Hepatocyte (in vitro differentiated cells): Measurements from ENCODE around the gene STT3A.

Experiments
- EZH2 ChIP-seq: fragments of 200-600 bp; sonication (generic); IDR thresholded peaks from 2 replicates; pipeline ENCODE4 v1.6.1; 2016; ENCODE audit warnings: antibody characterized with exemption, mild to moderate bottlenecking, borderline replicate concordance
- TF ChIP-seq, protein P1 (sequence below): fragments of 200-600 bp; sonication (generic); IDR thresholded peaks from 2 replicates; pipeline ENCODE4 v1.5.1; 2016; ENCODE audit warnings: antibody characterized with exemption, mild to moderate bottlenecking; ENCODE audit not compliant: poor library complexity

DNA sequence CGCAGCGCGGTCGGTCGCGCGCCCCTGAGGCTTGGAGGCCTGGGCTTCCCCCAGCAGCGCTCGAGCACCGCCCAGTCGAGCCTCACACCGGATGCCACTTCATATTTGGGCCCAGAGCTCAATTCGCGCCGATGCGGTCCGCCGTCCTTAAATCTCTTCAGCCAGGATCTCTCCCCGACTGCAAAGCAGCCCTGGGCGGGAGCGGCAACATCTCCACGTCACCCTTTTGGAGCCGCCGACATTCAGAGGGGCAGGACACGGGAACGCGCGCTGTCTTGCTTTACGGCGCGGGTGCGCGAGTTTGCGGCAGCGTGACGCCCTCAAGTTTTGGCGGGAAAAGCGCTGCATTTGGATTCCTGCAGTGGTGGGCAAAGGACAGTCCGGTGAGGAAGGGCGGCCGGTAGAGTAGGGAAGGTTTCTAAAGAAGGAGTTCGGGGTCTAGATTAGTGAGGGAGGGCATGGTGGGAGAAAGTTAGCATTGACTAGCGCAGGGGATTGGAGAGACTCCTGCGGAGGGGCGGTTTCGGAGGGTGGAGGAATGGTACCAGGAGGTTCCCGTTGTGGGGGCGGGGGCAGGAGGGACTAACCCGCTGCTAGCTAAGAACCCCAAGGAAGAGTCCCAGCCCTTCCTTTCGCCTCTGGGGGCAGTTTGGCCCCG is 33.1 kb downstream of the STT3A start:
- TF ChIP-seq, protein P1, sequence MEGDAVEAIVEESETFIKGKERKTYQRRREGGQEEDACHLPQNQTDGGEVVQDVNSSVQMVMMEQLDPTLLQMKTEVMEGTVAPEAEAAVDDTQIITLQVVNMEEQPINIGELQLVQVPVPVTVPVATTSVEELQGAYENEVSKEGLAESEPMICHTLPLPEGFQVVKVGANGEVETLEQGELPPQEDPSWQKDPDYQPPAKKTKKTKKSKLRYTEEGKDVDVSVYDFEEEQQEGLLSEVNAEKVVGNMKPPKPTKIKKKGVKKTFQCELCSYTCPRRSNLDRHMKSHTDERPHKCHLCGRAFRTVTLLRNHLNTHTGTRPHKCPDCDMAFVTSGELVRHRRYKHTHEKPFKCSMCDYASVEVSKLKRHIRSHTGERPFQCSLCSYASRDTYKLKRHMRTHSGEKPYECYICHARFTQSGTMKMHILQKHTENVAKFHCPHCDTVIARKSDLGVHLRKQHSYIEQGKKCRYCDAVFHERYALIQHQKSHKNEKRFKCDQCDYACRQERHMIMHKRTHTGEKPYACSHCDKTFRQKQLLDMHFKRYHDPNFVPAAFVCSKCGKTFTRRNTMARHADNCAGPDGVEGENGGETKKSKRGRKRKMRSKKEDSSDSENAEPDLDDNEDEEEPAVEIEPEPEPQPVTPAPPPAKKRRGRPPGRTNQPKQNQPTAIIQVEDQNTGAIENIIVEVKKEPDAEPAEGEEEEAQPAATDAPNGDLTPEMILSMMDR = no peak
- no peak for TF ChIP-seq EZH2
